Activated T-cell treated with anti-CD3 and anti-CD28 coated beads, Interleukin-2, amount 50 U/mL, for 24 hours (primary cell): ENCODE measurements around the gene PPP3R1.
A peak's percentile ranks its signal among the peaks of the same experiment; 100 is the strongest.

Source experiments
- DNase-seq: peaks from one replicate; pipeline ENCODE4 v3.0.0-alpha.2; 2020
- H3K27ac Mint-ChIP-seq: 2 replicates; pipeline ENCODE4 v1.8.0; 2020; ENCODE audit warnings: mild to moderate bottlenecking, mixed read lengths
- H3K27me3 Mint-ChIP-seq: 2 replicates; pipeline ENCODE4 v1.8.0; 2020; ENCODE audit warnings: mixed read lengths
- H3K36me3 Mint-ChIP-seq: 2 replicates; pipeline ENCODE4 v1.8.0; 2020; ENCODE audit warnings: low read depth, mixed read lengths
- H3K4me1 Mint-ChIP-seq: 2 replicates; pipeline ENCODE4 v1.8.0; 2020; ENCODE audit warnings: low read depth, mixed read lengths
- H3K4me3 Mint-ChIP-seq: 2 replicates; pipeline ENCODE4 v1.8.0; 2020; ENCODE audit warnings: mild to moderate bottlenecking, moderate library complexity, mixed read lengths
- H3K9me3 Mint-ChIP-seq: 2 replicates; pipeline ENCODE4 v1.8.0; 2020; ENCODE audit warnings: mixed read lengths

Gene PPP3R1

DNA sequence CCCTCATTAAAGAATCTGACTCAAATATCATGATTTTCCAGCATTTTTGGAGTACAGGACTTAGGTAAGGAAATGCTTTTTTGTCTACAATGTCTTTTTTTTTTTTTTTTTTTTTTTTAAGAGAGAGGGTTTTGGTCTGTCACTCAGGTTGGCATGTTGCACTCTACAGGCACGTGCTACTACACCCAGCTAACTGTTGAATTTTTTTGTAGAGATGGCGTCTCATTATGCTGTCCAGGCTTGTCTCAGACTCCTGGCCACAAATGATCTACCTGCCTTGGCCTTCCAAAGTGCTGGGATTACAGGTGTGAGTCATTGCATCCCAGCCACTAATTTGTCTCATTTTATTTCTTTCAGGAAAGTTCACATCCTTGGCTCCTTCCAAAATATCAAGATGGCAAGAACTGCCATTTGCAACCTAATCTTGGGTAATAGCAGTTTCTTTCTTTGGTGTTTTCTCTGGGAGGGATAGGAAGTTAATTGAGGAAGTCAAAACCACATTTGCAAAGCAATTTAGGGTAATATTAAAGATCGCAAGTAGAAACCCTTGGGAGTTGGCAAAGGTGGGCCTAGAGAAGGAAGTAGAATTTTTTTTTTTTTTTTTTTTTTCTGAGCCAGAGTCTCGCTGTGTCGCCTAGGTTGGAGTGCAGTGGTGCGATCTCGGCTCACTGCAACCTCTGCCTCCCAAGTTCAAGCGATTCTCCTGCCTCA lies 79.2 kb downstream of the PPP3R1 start:
- Mint-ChIP-seq H3K9me3 (no peaks in the 10 kb centered on the region), H3K4me3 (no peak overlapping the region), H3K27ac (peak overlapping the region; percentile 9), H3K4me1 (peaks cover 7% of the 10 kb centered on the region), H3K36me3 (peaks cover 56% of the 10 kb centered on the region), H3K27me3 (no peaks in the 10 kb centered on the region)
- no peak for DNase-seq

DNA sequence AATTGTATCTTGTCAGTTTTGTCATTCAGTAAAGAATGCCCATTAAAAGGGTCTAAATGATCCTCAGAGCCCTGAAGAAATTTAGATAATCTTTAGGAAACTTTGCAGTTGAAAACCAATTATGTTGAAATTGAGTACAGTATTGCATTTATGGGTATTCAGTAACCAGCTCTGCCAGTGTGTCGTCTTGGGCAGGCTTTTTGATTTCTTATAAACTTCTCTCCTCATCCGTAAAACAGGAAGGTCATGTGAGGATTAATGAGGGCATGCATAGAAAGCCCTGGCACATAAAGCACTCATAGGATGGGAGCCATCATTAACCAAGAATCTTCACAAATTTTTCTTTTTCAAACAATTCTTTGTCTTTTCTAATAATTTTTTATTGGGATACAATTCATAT lies 79.8 kb downstream of the PPP3R1 start:
- Mint-ChIP-seq H3K4me3 (no peak overlapping the region), H3K9me3 (no peaks in the 10 kb centered on the region), H3K27ac (no peak overlapping the region), H3K4me1 (peaks cover 9% of the 10 kb centered on the region), H3K36me3 (peaks cover 58% of the 10 kb centered on the region), H3K27me3 (no peaks in the 10 kb centered on the region)
- DNase-seq = no peak

- Mint-ChIP-seq H3K4me1 (peaks cover 14% of the 10 kb centered on the region), H3K4me3 (no peak overlapping the region), H3K9me3 (no peaks in the 10 kb centered on the region), H3K36me3 (peaks cover 58% of the 10 kb centered on the region), H3K27ac (no peak overlapping the region), H3K27me3 (no peaks in the 10 kb centered on the region)
- no peak for DNase-seq
These were observed 80.6 kb downstream of the PPP3R1 start for GRCh38 chr2:68171684-68172083.

DNA sequence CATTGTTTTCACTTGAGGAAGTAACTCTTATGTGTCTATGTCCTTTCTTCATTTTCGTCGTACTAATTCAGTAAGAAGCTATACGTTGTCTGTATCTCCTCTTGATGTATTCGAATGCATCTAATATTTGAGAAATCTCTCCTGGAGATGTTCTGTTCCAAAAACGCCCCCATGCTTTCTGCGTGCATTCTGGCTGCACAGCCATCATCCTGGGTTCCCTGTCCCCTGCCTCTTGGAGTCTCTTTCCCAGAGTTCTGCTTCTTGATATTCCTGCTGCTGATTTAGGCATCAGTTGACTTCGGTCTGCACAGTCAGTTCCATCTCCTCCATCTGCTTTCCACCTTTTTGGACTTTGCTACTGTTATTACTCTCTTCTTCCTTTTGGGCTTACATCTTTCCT lies 81.2 kb downstream of the PPP3R1 start:
- H3K4me3 Mint-ChIP-seq = no peak overlapping the region
- no peak overlapping the region for H3K27ac Mint-ChIP-seq
- no peak for DNase-seq
- peaks cover 58% of the 10 kb centered on the region for H3K36me3 Mint-ChIP-seq
- peaks cover 18% of the 10 kb centered on the region for H3K4me1 Mint-ChIP-seq
- no peaks in the 10 kb centered on the region for H3K9me3 Mint-ChIP-seq
- no peaks in the 10 kb centered on the region for H3K27me3 Mint-ChIP-seq

- peaks cover 22% of the 10 kb centered on the region for H3K4me1 Mint-ChIP-seq
- DNase-seq = no peak
These were observed 83.0 kb downstream of the PPP3R1 start for GRCh38 chr2:68169308-68169707.

DNA sequence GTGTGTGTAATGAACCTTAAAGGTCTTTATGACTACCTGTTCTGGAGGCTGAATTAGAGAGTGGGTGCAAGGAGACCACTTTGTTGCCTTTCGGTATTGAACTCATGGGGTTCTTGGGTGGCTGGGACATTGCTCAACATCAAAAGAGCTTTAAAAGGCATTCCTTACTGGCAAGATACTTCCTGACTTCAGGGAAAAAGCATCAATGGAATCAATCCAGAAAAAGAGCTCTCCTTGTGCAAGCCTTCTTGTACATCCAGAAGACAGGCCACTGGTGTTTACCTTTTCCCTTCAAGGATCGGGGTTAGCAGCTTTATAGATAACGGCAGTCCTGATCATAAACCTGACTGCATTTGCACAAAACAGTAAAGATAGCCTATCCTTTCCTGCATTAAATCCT lies 85.1 kb downstream of the PPP3R1 start:
- Mint-ChIP-seq H3K4me3 (no peak overlapping the region), H3K36me3 (peaks cover 79% of the 10 kb centered on the region), H3K27me3 (no peaks in the 10 kb centered on the region), H3K9me3 (no peaks in the 10 kb centered on the region), H3K4me1 (peaks cover 18% of the 10 kb centered on the region), H3K27ac (peak overlapping the region; percentile 39)
- DNase-seq = no peak

More at GRCh38 chr2:68169308-68169707, 83.0 kb downstream of the PPP3R1 start:
- H3K27ac Mint-ChIP-seq = no peak overlapping the region
- no peak overlapping the region for H3K4me3 Mint-ChIP-seq
- peaks cover 58% of the 10 kb centered on the region for H3K36me3 Mint-ChIP-seq
- no peaks in the 10 kb centered on the region for H3K9me3 Mint-ChIP-seq
- H3K27me3 Mint-ChIP-seq = no peaks in the 10 kb centered on the region

DNA sequence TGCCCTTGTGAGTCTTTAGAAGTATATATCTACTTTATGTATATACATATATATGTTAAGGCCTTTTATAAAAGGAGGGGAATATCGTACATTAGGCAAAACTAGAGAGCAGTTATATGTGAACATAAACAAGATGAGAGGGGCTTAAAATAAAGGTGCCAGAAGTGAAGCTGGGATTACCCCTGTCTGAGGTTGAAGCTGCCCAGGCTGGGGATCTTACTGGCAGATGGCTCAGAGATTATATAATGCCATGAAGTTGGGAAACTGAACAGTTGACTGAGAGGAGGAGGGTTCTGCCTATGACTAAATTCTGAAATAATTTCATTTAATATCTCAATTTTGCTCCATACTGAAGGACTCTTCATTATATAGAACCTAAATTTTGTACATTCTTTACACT lies 88.7 kb downstream of the PPP3R1 start:
- Mint-ChIP-seq H3K27me3 (no peaks in the 10 kb centered on the region), H3K36me3 (peaks cover 97% of the 10 kb centered on the region), H3K27ac (peak overlapping the region; percentile 8)

GRCh38 chr2:68158134-68158447 lies 94.2 kb downstream of the PPP3R1 start:
- Mint-ChIP-seq H3K36me3 (peaks cover 86% of the 10 kb centered on the region), H3K27ac (peak overlapping the region; percentile 100), H3K4me3 (peak overlapping the region; percentile 99), H3K27me3 (no peaks in the 10 kb centered on the region), H3K9me3 (no peaks in the 10 kb centered on the region), H3K4me1 (peaks cover 47% of the 10 kb centered on the region)
- no peak for DNase-seq

More for the DNA sequence above, 88.7 kb downstream of the PPP3R1 start:
- Mint-ChIP-seq H3K4me3 (no peak overlapping the region), H3K9me3 (no peaks in the 10 kb centered on the region), H3K4me1 (peaks cover 40% of the 10 kb centered on the region)
- no peak for DNase-seq

DNA sequence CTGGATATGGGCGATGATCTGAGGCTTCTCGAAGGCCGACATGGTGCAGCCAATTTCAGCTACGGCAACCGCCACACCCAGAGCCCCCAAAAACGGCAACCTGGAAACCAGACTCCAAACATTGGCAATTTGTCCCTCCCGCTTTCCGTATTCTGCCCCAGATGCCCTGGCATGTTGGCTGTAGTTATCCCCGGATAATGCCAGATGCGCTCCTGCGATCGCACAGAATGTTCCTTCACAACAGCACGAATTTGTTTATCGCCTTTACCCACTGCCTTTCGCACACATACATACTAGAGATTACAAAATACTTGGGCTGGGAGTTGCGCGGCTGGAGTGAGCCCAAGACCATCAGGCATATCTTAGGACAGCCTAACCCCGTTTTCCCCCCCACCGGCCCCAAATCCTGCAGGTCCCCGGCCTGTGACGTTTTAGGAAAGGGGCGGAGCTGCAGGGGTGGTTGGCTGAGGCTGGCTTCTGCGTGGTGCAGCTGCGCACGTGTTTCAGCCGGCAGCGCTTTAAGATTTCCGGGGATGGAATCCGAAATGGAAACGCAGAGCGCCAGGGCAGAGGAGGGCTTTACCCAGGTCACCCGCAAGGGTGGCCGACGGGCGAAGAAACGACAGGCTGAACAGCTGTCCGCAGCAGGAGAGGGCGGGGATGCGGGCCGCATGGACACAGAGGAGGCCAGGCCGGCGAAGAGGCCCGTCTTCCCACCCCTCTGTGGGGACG lies 94.8 kb downstream of the PPP3R1 start, which contains the start of gene PNO1:
Gene PNO1, plus strand, starts transcription at position 487 of the 732 bp plus-strand sequence. Its CDS starts 47 bp downstream, at position 534.
- DNase-seq = peak; percentile 98
- Mint-ChIP-seq H3K9me3 (no peaks in the 10 kb centered on the region), H3K27ac (peak within 1 kb of the TSS; percentile 100), H3K4me3 (peak within 1 kb of the TSS; percentile 99), H3K4me1 (peaks cover 52% of the 10 kb centered on the region), H3K27me3 (no peaks in the 10 kb centered on the region), H3K36me3 (peaks cover 81% of the 10 kb centered on the region)

DNA sequence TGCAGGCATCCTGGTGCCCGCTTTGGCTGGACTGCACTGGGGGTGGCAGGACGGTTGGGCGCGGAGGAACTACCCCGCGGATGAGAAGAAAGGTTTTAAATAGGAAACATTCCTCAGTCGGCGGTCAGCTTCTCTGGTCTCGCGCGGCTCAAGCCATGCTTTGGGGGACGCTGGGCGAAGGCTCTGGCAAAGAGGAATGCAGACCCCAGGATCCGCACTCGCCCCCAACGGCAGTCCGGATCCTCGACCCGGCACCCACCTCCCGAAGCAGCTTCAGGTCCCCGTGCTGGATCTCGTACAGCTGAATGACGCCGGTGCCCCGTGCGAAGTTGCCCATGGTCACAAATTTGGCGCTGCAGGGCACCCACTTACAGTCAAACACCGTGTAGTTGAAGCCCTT lies 95.3 kb downstream of the PPP3R1 start:
- Mint-ChIP-seq H3K36me3 (peaks cover 75% of the 10 kb centered on the region), H3K27me3 (no peaks in the 10 kb centered on the region), H3K9me3 (no peaks in the 10 kb centered on the region), H3K4me1 (peaks cover 57% of the 10 kb centered on the region), H3K4me3 (peak overlapping the region; percentile 99), H3K27ac (peak overlapping the region; percentile 100)
- no peak for DNase-seq

DNA sequence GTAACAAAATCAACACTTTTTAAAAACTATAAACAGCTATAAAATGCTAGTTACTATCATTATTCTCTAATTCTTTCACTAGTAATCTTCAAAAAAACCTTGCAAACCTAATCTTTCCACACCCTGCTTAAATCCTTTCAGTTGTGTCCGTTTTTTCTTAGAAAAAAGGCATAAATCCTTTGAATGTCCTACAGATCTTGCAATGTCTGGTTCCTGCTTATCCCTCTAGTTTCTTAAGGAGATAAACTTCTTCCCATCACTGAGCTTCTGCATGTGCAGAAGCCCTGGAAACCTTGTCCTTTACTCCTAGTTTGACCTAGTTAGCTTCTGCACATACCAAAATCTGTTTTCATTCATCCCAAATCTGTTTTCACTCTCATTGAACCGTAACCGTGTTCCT lies 95.9 kb downstream of the PPP3R1 start:
- no peak for DNase-seq
- peaks cover 69% of the 10 kb centered on the region for H3K36me3 Mint-ChIP-seq
- H3K27me3 Mint-ChIP-seq = no peaks in the 10 kb centered on the region
- peaks cover 61% of the 10 kb centered on the region for H3K4me1 Mint-ChIP-seq
- H3K9me3 Mint-ChIP-seq = no peaks in the 10 kb centered on the region
- H3K4me3 Mint-ChIP-seq = peak overlapping the region; percentile 99
- peak overlapping the region; percentile 100 for H3K27ac Mint-ChIP-seq

GRCh38 chr2:68155618-68156017 lies 96.7 kb downstream of the PPP3R1 start:
- Mint-ChIP-seq H3K27me3 (no peaks in the 10 kb centered on the region), H3K4me3 (no peak overlapping the region), H3K36me3 (peaks cover 65% of the 10 kb centered on the region), H3K9me3 (no peaks in the 10 kb centered on the region), H3K27ac (no peak overlapping the region), H3K4me1 (peaks cover 60% of the 10 kb centered on the region)
- no peak for DNase-seq

- H3K27me3 Mint-ChIP-seq = no peaks in the 10 kb centered on the region
- no peak for DNase-seq
- H3K36me3 Mint-ChIP-seq = peaks cover 37% of the 10 kb centered on the region
- H3K4me3 Mint-ChIP-seq = peak overlapping the region; percentile 61
- peaks cover 50% of the 10 kb centered on the region for H3K4me1 Mint-ChIP-seq
- no peaks in the 10 kb centered on the region for H3K9me3 Mint-ChIP-seq
- H3K27ac Mint-ChIP-seq = peak overlapping the region; percentile 91
These were observed 99.5 kb downstream of the PPP3R1 start for GRCh38 chr2:68152681-68153347.

DNA sequence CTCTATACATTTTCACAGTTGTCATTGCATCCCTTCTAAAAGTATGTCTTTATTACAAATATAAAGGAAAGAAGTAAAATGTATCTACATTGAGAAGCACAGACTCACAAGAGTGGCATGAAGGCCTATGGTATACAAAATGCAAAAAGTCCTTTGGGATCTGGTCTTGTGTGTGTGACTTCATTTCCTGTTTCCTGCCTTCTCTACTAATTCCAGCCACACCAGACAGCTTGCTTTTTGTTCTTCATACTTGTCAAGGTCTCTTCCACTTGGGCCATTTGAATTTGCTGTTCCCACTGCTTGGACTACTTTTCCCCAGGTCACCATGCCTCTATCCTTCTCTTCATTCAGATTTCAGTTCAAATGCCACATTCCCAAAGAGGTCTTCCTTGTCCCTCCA lies 101.3 kb downstream of the PPP3R1 start:
- H3K4me3 Mint-ChIP-seq = no peak overlapping the region
- no peak for DNase-seq
- H3K27me3 Mint-ChIP-seq = no peaks in the 10 kb centered on the region
- H3K36me3 Mint-ChIP-seq = peaks cover 21% of the 10 kb centered on the region
- peak overlapping the region; percentile 65 for H3K27ac Mint-ChIP-seq
- no peaks in the 10 kb centered on the region for H3K9me3 Mint-ChIP-seq
- peaks cover 41% of the 10 kb centered on the region for H3K4me1 Mint-ChIP-seq

GRCh38 chr2:68141875-68142274 lies 110.5 kb downstream of the PPP3R1 start:
- no peak overlapping the region for H3K4me3 Mint-ChIP-seq
- H3K27ac Mint-ChIP-seq = no peak overlapping the region
- H3K36me3 Mint-ChIP-seq = peaks cover 50% of the 10 kb centered on the region
- no peaks in the 10 kb centered on the region for H3K9me3 Mint-ChIP-seq
- H3K27me3 Mint-ChIP-seq = no peaks in the 10 kb centered on the region
- no peak for DNase-seq
- no peaks in the 10 kb centered on the region for H3K4me1 Mint-ChIP-seq
